ENCODE data around the gene LHFPL4.

DNA sequence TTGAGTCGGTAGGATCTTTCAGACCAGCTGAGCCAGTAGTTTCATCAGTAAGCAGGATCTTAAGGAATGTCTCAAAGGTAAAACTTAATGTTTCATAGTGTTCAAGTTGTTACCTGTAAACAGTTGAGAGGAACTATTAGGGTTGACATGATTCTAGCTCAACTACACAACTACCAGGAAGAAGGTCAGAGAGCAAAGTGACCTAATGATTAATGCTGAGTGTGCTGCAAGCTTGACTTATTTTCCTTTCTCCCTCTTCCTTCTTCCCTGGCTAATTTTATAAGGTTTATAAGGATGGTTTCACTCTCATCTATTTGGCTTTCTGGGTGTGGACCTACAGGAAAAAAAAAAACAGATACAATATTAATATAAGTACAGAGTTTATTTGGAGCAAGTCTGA lies 30.2 kb upstream of the LHFPL4 start:
- TF ChIP-seq, protein P1, sequence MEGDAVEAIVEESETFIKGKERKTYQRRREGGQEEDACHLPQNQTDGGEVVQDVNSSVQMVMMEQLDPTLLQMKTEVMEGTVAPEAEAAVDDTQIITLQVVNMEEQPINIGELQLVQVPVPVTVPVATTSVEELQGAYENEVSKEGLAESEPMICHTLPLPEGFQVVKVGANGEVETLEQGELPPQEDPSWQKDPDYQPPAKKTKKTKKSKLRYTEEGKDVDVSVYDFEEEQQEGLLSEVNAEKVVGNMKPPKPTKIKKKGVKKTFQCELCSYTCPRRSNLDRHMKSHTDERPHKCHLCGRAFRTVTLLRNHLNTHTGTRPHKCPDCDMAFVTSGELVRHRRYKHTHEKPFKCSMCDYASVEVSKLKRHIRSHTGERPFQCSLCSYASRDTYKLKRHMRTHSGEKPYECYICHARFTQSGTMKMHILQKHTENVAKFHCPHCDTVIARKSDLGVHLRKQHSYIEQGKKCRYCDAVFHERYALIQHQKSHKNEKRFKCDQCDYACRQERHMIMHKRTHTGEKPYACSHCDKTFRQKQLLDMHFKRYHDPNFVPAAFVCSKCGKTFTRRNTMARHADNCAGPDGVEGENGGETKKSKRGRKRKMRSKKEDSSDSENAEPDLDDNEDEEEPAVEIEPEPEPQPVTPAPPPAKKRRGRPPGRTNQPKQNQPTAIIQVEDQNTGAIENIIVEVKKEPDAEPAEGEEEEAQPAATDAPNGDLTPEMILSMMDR (IDR thresholded peaks at IDR 0.05 in 8 of 11, conservative IDR thresholded peaks at IDR 0.05 in 3 of 11) = no peak
- TF ChIP-seq POLR2A (IDR thresholded peaks at IDR 0.05) = no peak
- no peak for TF ChIP-seq POLR2AphosphoS5 (IDR thresholded peaks at IDR 0.05)
